Measurements from ENCODE around the gene MYBPHL. TPM values are rescaled to one million over a fixed set of nuclear protein-coding genes. Genes with fewer than 3 reads are reported as not detected.

MYBPHL gene
- total and polyA plus RNA-seq, 2 experiments from 2014 or later: not detected

GRCh38 chr1:109263597-109264378, 43.0 kb downstream of the MYBPHL start:
- H3K27me3 ChIP-seq (replicated peaks; ENCODE audit: insufficient read depth): no peaks in the 10 kb centered on the region
- no peaks in the 10 kb centered on the region for H3K4me1 ChIP-seq (ENCODE audit: insufficient read depth)
- H3K4me2 ChIP-seq (ENCODE audit: unreplicated experiment): no peak overlapping the region
- 0 out of 2 replicates have a peak overlapping the region, but pooled peaks have one; percentile 46 for H2AFZ ChIP-seq
- H3K9me3 ChIP-seq (ENCODE audit: low read depth): no peaks in the 10 kb centered on the region
- peak; percentile 86 for DNase-seq
- H3K4me3 ChIP-seq: no peak overlapping the region
- H3K9me2 ChIP-seq (ENCODE audit: insufficient read depth): no peaks in the 10 kb centered on the region
- no peaks in the 10 kb centered on the region for H3K36me3 ChIP-seq (ENCODE audit: low read depth)
- no peaks in the 10 kb centered on the region for H4K20me1 ChIP-seq (ENCODE audit: insufficient read depth)
- no peaks in the 10 kb centered on the region for H3F3A ChIP-seq (ENCODE audit: insufficient read depth)
- in situ Hi-C loops (cut with MboI): loop anchor here (10.0 kb wide), 1 partner anchor 271 kb away; the partner anchor contains the start of gene GPR61
- no peak overlapping the region for H3K9ac ChIP-seq
- H3K27ac ChIP-seq: no peak overlapping the region
- TF ChIP-seq EZH2phosphoT487 (IDR thresholded peaks at IDR 0.05; ENCODE audit: insufficient read depth, low read depth) (no peak), EZH2 (IDR thresholded peaks at IDR 0.05; ENCODE audit: insufficient read depth, poor library complexity, severe bottlenecking) (no peak)
- no peaks in the 10 kb centered on the region for H3K79me2 ChIP-seq (ENCODE audit: insufficient read depth)
- 43% methylated on average over 29 of the region's 29 CpGs for WGBS, 2 experiments (ENCODE audit: low coverage in 1 of 2, low lambda C conversion rate in 2 of 2, missing lambda C conversion rate in 2 of 2)

GRCh38 chr1:109263234-109263596, 43.6 kb downstream of the MYBPHL start:
- no peak for DNase-seq
- 41 to 46% methylated on average over 11 to 12 of the region's 12 CpGs for WGBS, 2 experiments (ENCODE audit: low coverage in 1 of 2, low lambda C conversion rate in 2 of 2, missing lambda C conversion rate in 2 of 2)
- H3K9me2 ChIP-seq (ENCODE audit: insufficient read depth): no peaks in the 10 kb centered on the region
- no peak overlapping the region for H3K27ac ChIP-seq
- no peaks in the 10 kb centered on the region for H3K79me2 ChIP-seq (ENCODE audit: insufficient read depth)
- no peaks in the 10 kb centered on the region for H3F3A ChIP-seq (ENCODE audit: insufficient read depth)
- no peaks in the 10 kb centered on the region for H3K27me3 ChIP-seq (replicated peaks; ENCODE audit: insufficient read depth)
- H2AFZ ChIP-seq: 0 out of 2 replicates have a peak overlapping the region, but pooled peaks have one; percentile 46
- H3K9me3 ChIP-seq (ENCODE audit: low read depth): no peaks in the 10 kb centered on the region
- H3K4me3 ChIP-seq: no peak overlapping the region
- no peak for TF ChIP-seq EZH2phosphoT487 (IDR thresholded peaks at IDR 0.05; ENCODE audit: insufficient read depth, low read depth)
- no peak for TF ChIP-seq EZH2 (IDR thresholded peaks at IDR 0.05; ENCODE audit: insufficient read depth, poor library complexity, severe bottlenecking)
- H4K20me1 ChIP-seq (ENCODE audit: insufficient read depth): no peaks in the 10 kb centered on the region
- in situ Hi-C loops (cut with MboI): loop anchor here (10.0 kb wide), 1 partner anchor 272 kb away; the partner anchor contains the start of gene GPR61
- no peak overlapping the region for H3K9ac ChIP-seq
- H3K4me2 ChIP-seq (ENCODE audit: unreplicated experiment): no peak overlapping the region
- no peaks in the 10 kb centered on the region for H3K36me3 ChIP-seq (ENCODE audit: low read depth)
- no peaks in the 10 kb centered on the region for H3K4me1 ChIP-seq (ENCODE audit: insufficient read depth)

GRCh38 chr1:109262231-109263055, 44.4 kb downstream of the MYBPHL start:
- DNase-seq: no peak
- TF ChIP-seq EZH2phosphoT487 (IDR thresholded peaks at IDR 0.05; ENCODE audit: insufficient read depth, low read depth) (no peak), EZH2 (IDR thresholded peaks at IDR 0.05; ENCODE audit: insufficient read depth, poor library complexity, severe bottlenecking) (no peak)
- no peaks in the 10 kb centered on the region for H3K36me3 ChIP-seq (ENCODE audit: low read depth)
- no peaks in the 10 kb centered on the region for H3K9me2 ChIP-seq (ENCODE audit: insufficient read depth)
- no peak overlapping the region for H2AFZ ChIP-seq
- 76 to 79% methylated on average over 19 to 22 of the region's 22 CpGs for WGBS, 2 experiments (ENCODE audit: low coverage in 1 of 2, low lambda C conversion rate in 2 of 2, missing lambda C conversion rate in 2 of 2)
- H3K27ac ChIP-seq: no peak overlapping the region
- no peak overlapping the region for H3K4me3 ChIP-seq
- no peaks in the 10 kb centered on the region for H3K79me2 ChIP-seq (ENCODE audit: insufficient read depth)
- H3K4me2 ChIP-seq (ENCODE audit: unreplicated experiment): no peak overlapping the region
- H4K20me1 ChIP-seq (ENCODE audit: insufficient read depth): no peaks in the 10 kb centered on the region
- H3K9me3 ChIP-seq (ENCODE audit: low read depth): no peaks in the 10 kb centered on the region
- H3K4me1 ChIP-seq (ENCODE audit: insufficient read depth): no peaks in the 10 kb centered on the region; the same call in 1 of the 2 replicates
- in situ Hi-C loops (cut with MboI): loop anchor here (10.0 kb wide), 1 partner anchor 272 kb away; the partner anchor contains the start of gene GPR61
- no peaks in the 10 kb centered on the region for H3K27me3 ChIP-seq (replicated peaks; ENCODE audit: insufficient read depth)
- H3F3A ChIP-seq (ENCODE audit: insufficient read depth): no peaks in the 10 kb centered on the region
- H3K9ac ChIP-seq: no peak overlapping the region

- Histone ChIP-seq H4K20me1 (ENCODE audit: insufficient read depth) (no peaks in the 10 kb centered on the region), H3K9ac (no peak overlapping the region), H3F3A (ENCODE audit: insufficient read depth) (no peaks in the 10 kb centered on the region), H3K4me2 (ENCODE audit: unreplicated experiment) (no peak overlapping the region), H2AFZ (no peak overlapping the region), H3K9me2 (ENCODE audit: insufficient read depth) (no peaks in the 10 kb centered on the region), H3K79me2 (ENCODE audit: insufficient read depth) (no peaks in the 10 kb centered on the region), H3K27me3 (replicated peaks; ENCODE audit: insufficient read depth) (no peaks in the 10 kb centered on the region), H3K36me3 (ENCODE audit: low read depth) (no peaks in the 10 kb centered on the region), H3K9me3 (ENCODE audit: low read depth) (no peaks in the 10 kb centered on the region), H3K4me1 (ENCODE audit: insufficient read depth) (no peaks in the 10 kb centered on the region; the same call in 1 of the 2 replicates), H3K27ac (no peak overlapping the region), H3K4me3 (no peak overlapping the region)
- whole genome bisulfite sequencing, 2 experiments (ENCODE audit: low coverage in 1 of 2, low lambda C conversion rate in 2 of 2, missing lambda C conversion rate in 2 of 2): 78 to 80% methylated on average over 6 of the region's 6 CpGs
- TF ChIP-seq EZH2 (IDR thresholded peaks at IDR 0.05; ENCODE audit: insufficient read depth, poor library complexity, severe bottlenecking) (no peak), EZH2phosphoT487 (IDR thresholded peaks at IDR 0.05; ENCODE audit: insufficient read depth, low read depth) (no peak)
- DNase-seq: no peak
- in situ Hi-C loops (cut with MboI): loop anchor here (10.0 kb wide), 1 partner anchor 273 kb away; the partner anchor contains the start of gene GPR61
These were observed 45.2 kb downstream of the MYBPHL start for GRCh38 chr1:109261578-109261977.

Data from GM23248 (cell line).